HG03103 (cell line): Measurements from ENCODE around the gene GMDS.
A peak's percentile ranks its signal among the peaks of the same experiment; 100 is the strongest.

Experiments
- ATAC-seq: cut with Tn5 transposase; IDR thresholded peaks from one replicate; pipeline ENCODE4 v1.9.1; 2021; ENCODE audit warnings: low read depth; ENCODE audit not compliant: unreplicated experiment

Gene GMDS

DNA sequence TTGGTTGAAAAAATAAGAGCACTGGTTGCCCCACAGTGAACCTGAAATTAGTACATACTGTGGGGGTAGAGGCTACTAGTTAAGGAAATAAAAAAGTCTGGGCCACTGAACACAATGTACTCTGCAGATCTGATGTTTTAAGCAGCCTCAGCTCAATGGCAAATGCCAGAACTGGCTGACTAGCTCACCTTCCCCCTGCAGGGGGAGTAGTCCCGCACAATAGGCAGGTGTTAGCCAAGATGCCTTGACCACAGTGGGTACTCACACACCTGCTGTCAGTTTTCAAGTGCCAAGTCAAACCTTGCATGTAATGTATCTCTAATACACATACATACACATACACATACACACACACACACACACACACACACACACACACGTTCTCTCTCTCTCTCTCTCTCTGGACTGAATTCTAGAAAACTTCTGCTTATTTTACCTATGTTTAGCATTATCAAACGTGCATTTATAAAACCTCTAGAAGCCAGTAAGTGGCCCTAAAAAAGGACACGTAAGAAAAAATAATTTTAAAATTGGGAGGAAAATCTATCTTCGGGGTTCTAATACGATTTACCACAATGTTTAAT lies 36.1 kb downstream of the GMDS start:
- ATAC-seq, result peak; percentile 82

DNA sequence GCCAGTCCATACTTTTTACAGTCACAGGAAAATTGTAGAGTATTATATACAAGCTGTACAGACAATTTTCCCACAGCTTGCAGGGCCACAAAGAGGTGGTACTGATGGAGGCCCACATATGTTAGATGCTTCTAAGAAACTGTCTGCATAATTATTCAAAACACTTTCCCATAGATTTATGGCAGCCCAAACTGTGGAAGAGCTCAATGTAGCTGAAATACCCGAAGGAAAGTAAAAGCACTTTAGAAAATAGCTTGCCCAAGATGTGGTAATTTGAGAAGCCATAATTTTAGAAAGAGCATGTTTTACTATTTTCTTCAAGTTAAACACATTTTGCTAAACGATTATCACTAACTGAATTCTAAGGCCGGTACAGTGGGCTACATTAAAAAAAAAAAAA lies 36.9 kb downstream of the GMDS start:
- no peak for ATAC-seq

DNA sequence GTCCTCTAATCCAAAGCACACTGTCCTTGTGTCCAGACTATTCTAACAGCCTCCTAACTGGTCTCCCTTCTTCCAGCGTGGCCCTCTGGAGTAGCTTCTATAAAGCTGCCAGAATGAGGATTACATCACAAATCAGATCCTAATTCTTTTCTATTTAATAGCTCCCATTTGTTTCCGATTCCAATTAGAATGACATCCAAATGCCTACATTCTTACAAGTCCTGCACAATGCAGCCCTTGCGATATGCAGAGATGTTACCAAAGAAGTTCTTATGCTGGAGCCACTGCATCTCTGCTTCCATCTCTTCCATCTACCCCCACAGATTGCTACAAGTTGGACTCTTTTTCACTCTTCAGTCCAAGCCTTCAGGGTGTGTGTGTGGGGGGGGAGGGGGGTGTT lies 40.0 kb downstream of the GMDS start:
- no peak for ATAC-seq

DNA sequence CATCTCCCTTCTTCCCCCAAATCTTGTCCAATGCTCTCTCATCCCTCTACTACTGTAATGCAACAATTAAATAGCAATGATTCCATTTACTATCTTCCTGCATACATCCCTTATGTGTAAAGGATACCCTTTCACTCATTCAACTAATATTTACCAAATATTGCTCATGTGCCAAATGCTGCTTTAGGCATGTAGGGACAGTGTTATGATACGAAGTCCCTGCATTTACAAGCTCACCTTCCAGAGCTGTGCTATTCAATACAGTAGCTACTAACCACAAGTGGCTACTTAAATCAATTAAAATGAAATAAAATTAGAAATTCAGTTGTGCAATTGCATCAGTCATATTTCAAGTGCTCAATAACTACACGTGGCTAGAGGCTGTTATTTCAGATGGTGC lies 41.1 kb downstream of the GMDS start:
- no peak for ATAC-seq

DNA sequence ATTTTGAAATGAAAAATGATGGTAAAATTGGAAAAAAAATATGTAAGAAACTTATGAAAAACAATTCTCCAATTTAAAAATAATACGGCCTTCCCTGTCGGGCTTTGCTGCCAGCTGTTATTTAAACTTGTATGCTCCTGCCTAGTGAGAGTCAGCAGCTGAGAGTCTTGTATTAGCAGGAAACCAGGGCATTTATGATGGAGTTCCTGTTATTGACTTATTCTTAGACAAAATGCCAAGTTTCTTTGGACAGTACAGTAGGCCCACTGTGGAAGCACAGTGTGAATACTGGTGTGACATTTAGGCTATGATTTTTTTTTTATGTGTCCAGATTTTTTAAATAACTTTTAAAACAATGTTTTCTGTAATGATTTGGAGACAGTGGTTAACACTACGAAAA lies 42.1 kb downstream of the GMDS start:
- no peak for ATAC-seq

DNA sequence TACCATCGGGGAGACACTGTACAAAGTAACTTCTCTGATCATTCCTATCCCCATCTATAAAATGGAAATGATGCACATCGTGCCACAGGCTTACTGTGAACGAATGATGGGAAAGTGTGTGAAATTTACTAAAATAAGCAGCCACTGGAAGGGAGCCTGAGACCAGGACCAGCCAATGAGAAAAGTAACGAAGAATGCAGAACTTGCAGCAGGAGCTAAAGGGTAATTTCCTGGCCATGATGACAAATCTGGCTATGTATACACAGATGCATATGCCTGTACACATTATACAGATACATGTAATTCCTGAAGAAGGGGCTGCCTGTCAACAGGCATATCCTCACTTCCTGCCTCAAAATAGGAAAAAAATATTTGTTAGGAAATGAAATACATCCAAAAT lies 47.4 kb downstream of the GMDS start:
- ATAC-seq, result no peak

DNA sequence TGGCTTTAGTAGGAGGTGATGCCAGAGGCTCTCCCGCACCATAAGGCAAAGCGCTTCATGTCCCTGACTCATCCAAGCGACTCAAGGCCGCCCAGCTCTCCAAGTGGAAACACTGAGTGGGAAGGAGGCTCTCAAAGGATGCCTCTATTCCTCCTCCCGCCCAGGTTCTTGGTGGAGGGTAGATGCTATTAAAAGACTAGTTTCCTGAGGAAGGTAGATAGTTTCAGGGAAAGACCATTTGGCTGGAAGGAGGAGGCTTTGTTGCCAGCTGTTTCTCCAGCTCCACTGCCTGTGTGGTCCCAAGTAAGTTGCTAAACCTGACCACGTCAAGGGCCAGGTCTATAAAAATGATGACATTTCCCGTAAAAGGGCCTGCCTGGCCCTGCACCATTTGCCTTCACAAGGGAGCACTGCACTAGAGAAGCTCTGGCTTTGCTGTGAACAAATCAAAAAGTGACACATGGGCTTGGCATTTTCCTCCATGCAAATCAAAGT lies 48.2 kb downstream of the GMDS start:
- no peak for ATAC-seq

DNA sequence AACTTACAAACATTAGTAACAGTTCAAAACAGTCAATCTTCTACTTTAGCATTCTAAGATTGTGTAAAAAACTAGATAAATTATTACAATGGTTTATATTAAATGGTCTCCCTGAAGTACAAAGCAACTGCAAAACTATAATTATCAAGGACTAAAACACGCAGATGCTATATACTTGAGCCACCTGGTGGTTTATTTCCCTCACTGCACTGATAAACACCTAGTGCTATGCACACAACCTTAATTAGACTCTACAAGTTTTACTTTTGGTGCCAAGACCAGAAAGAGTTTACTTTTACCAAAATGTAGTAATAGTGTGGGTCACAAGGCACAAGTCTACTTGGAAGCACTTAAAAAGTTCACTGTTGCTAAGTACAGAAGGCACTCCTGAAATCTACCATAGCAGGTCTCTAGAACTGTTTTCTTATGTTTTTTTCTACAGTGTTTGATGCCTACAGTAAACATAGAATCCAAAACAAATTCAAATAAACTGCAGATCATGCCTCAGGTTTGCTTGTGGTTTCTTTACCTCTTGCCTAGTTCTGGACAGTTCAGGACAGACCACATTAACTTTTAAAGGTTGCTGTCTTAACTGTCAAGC lies 49.2 kb downstream of the GMDS start:
- ATAC-seq, result no peak

DNA sequence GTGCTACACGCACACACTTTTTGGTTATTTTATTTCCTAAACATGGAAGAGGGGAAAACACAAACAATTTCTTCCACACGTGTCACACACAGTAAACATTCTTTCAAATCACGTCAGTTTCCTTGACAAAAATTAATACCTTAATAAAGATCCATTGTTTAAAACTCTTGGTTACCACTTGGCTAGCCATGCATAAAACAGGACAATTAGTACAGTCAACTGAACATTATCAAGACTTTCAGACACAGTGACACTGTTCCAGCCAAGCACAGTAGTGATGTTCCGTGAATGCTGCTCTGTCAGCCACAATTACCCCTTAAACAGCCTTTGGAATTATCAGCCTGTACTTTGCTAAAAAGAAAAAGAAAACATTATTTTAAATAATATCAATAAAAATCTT lies 50.8 kb downstream of the GMDS start:
- ATAC-seq, result no peak

DNA sequence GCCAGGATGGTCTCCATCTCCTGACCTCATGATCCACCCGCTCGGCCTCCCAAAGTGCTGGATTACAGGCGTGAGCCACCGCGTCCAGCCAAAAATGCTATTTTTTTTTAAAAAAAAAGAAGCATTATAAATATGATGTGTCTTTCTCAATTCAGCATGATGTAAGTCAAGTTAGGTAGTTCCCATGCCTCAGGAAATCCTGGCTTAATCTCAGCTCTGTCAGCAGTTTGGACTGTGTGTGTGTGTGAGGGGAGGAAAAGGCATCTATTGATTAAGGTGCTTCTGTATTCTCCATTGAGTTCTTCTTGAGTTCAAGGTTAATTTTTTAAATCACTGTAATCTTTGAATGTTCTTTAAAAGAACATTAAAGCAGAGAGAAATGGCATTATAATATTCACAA lies 51.5 kb downstream of the GMDS start:
- no peak for ATAC-seq

DNA sequence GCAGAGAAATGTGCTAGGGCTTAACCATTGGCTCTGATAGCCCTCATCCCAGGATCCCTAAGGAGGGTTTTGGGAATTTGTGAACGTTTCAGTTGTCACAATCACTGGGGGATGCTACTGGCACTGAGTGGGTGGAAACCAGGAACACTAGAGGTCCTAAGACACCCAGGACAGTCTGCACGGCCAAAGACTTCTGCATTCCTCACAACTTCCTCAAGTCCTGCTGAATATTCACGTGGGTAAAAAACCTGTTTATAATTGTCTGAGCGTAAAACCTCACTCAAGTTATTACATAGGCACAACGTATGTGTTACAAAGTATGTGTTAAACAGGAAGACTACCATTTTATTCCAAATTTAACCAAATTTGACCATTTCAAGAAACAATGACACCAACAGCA lies 52.4 kb downstream of the GMDS start:
- ATAC-seq, result no peak

DNA sequence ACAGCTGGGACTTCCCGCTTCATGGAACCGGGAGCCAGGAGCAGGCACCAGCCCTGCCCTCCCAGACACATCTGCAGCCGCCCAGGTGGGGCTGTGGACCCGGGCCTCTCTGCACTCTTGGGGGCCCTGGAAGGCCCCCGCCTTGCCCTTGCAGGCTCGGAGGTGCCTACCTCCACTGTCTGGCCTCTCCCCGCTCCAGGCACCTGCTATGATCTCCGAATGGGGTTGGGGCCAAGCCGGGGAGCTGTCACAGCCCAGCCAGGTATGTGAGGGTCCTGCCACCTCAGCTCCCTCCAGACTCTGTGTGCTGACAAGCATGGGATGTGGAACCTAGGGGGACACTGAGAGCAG lies 54.0 kb downstream of the GMDS start:
- no peak for ATAC-seq

DNA sequence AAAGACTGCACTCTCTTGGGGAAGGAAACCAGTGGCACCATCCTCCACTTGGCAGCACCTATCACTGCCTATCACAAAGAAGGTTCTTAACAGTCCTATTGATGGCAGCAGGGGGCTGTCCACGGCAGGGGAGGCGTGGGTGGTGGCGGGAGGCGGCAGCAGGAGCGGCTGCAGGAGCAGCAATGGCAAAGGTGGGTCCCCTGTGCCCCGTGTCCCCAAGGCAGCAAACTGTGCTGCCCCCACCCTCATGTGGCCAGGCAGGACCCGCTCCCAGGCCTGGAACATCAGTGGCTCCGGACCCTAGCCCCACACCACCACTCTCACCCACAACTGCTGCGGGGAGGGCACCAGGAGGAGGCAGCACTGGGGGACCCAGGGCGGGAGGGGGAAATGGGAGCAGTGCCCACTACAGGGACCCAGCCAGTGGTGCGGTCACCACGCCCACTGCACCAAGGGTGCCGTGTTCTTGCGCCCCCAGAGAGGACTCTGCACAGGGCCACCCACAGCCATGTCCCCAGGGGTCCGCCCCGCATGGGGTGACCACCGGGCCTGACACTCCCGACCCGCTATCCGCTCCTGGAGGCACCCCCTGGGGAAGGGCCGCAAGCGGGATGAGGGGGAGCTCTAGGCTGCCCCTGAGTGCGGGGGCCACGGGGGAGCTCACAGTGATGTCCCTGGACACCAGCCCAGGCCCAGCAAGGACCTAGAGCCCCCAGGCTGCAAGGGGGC lies 54.6 kb downstream of the GMDS start:
- ATAC-seq, result no peak

DNA sequence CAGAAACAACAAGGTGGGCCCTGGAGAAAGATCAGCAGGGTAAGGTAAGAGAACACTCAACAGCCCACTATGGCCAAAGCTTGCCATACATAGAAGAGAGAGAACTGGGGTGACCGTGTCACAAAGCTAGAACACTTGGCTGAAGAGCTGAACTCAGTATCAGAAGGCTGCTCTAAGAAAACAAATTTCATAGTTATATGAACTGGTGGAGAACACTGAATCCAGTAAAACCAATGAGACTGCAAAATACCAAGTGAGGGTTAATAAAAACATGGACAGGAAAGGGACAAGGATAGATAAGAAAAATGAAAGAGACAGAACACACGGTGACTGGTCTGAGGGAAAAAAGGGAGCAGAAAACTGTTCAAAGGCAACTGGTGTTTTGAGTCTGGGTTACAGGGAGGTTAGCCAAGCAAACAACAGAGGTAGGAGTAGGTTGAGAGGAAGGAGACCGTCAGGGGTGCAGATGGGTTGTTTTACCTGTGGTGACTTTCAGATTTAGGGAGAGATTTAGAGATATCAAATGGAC lies 56.5 kb downstream of the GMDS start:
- no peak for ATAC-seq

DNA sequence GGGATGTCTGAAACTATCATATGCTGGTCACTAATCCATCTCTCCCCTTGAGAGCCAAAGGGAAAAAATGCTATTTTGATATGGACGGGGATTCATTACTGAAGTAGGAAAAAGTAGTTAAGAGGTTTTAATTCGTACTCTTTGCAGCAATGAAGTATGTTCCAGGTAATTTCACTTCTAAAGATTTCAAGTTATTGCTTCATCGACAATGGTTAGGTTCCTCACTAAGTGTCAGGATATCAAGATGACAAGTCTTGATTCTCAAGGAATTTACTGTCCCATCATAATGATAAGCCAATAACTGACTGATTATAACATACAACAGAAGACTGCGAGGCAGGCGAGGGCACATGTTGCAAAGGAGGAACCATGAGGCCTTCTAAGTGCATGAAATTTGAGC lies 57.0 kb downstream of the GMDS start:
- no peak for ATAC-seq

DNA sequence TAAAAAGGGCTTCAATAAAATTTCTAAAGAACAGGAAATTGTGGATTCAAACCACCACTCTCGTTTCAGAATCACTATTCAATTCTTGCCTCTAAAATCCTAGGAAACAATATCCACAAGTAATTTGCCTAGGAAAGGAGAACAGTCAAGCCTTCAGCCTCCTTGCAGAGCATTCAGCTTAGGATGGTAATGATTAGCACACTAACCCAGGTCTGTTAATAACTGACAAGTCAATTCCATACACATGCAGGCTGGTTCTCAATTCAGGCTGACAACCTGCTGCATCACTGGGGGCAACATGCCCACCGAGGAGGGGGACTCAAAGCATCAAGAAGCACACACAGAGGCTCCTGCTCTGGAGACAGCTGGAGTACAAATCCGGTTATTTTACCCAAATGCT lies 57.6 kb downstream of the GMDS start:
- no peak for ATAC-seq

DNA sequence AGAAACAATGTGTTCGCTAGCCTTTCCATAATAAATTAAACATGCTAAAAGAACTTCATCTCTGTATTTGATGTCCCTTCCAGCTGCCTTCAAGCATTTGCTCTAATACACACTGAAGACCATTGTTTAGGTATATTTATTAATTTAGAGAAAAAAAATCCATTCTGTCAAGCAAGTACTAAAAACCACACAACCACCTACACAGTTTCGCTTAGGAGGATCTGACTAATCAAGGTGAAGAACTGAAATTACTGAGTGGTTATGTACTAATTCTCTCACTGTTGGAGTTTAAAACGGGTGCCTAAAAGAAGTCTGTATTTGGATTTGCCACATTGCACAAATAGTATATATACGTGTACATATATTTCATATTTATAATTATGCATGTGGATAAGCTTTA lies 58.9 kb downstream of the GMDS start:
- peak; percentile 75 for ATAC-seq

DNA sequence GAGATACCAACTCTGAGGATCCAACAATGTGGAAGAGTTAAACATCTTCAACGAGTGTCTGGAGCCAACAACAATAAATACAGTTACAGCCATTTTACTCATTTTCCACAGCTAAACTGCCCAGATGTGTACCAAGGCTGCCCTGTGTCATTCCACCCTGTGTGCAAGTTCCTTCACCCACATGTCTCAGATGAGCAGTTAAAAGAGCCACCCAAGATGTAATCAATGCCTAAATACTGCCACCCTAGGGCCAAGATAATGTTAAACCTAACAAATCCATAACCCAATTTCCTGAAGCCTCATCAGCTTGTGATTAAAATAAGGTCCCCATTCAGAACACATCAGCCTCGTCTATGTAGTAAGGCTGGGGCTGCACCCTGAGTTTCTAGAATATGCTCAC lies 59.9 kb downstream of the GMDS start:
- ATAC-seq, result no peak

DNA sequence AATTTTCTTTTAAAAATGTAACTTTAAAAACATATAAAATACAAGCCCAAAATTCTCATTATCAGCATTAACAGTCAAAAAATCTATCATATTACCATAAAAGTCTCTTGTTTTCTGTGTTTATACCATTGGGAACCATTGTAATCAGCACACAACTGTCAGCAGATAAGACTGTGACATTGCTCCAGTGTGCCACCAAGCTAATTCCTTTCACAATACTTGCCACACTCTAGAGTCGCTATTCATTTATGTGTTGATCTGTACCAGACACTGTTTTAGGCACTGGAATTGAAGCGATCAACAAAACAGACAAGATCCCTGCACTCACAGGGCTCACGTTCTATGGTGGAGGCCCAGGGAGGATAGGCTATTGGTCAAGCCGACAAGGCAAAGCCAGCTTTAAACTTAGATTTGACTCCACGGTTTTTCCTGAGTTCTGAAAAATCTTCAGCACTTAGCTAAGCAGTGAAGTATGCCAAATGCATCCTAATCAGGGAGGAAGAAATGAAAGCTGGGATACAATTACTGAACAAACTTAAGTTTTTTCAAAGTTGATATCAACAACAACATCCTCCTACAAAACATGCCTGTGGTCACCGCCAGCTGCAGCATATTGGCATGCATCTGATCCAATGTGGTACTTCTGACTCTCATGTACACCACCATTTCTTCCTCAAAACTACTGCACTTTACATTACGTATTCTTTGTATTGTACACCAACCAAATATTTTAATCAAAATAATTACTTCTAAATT lies 60.5 kb downstream of the GMDS start:
- ATAC-seq, result no peak

DNA sequence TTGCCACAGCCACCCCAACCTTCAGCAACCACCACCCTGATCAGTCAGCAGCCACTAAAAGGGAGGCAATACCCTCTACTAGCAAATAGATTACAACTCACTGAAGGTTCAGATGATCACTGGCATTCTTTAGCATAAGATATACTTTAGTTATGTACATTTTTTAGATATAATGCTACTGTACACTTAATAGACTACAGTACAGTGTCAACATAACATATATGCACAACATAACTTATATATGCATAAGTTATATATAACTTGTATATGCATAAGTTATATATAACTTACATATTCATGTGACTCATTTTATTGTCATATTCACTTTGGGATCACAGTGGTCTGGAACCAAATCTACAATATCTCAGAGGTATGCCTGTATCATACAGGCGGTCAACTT lies 61.7 kb downstream of the GMDS start:
- no peak for ATAC-seq

DNA sequence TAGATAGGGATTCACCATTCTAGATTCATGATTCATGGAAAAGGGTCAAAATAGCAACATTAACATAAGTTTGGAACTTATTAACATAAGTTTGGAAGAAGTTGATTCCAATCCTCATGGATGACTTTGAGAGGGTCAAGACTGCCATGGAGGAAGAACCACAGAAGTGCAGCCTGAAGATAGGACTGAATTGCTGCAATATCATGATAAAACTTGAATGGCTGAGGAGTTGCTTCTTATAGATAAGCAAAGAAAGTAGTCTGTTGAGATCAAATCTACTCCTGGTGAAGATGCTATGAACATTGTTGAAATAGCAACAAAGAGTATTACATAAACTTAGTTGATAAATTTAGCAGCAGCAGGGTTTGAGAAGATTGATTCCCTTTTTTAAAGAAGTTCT lies 62.2 kb downstream of the GMDS start:
- no peak for ATAC-seq
